Gastrocnemius medialis (tissue), 4 donors: Measurements from ENCODE around the gene OR52B6. TPM values are rescaled to one million over a fixed set of nuclear protein-coding genes. Genes with fewer than 3 reads are reported as not detected.

ENCODE experiments used
- ATAC-seq, 2 donors: fragments of 150-250 bp; one replicate each; pipeline ENCODE4 v1.9.1; 2016
- DNase-seq, 2 donors: peaks; one replicate each; pipeline ENCODE4 v3.0.0-alpha.2; 2019
- H3K27ac ChIP-seq, 4 donors: fragments of 200-600 bp; sonication (generic); 1 replicate in 1 of 4; 2 replicates in 3 of 4; pipeline ENCODE4 v1.5.1; 2016 to 2018; ENCODE audit warnings: mild to moderate bottlenecking in 2 of 4, moderate library complexity in 1 of 4
- H3K27me3 ChIP-seq, 3 donors: fragments of 200-600 bp; sonication (generic) in 2 of 3; 1 replicate in 1 of 3; 2 replicates in 2 of 3; pipeline versions ENCODE4 v1.5.1 to v1.6.0; 2016 to 2019; ENCODE audit warnings: mild to moderate bottlenecking in 1 of 3, moderate library complexity in 1 of 3
- H3K36me3 ChIP-seq, 2 donors: fragments of 200-600 bp; sonication (generic) in 1 of 2; one replicate each; pipeline ENCODE4 v1.5.1; 2017 to 2018
- H3K4me1 ChIP-seq, 2 donors: fragments of 200-600 bp; sonication (generic) in 1 of 2; one replicate each; pipeline ENCODE4 v1.5.1; 2016 to 2017; ENCODE audit warnings: mild to moderate bottlenecking in 2 of 2
- H3K4me3 ChIP-seq, 4 donors: fragments of 200-600 bp; sonication (generic) in 3 of 4; 1 replicate in 1 of 4; 2 replicates in 3 of 4; pipeline ENCODE4 v1.5.1; 2016 to 2019; ENCODE audit warnings: mild to moderate bottlenecking in 2 of 4
- H3K9me3 ChIP-seq, 3 donors: fragments of 200-600 bp; sonication (generic) in 2 of 3; 1 replicate in 1 of 3; 2 replicates in 2 of 3; pipeline ENCODE4 v1.5.1; 2016 to 2019
- CTCF ChIP-seq, 5 experiments: fragments of 450-650 bp in 3 of 5; fragments of 200-600 bp in 2 of 5; sonication (generic) in 2 of 5; IDR thresholded peaks in 4 of 5; conservative IDR thresholded peaks in 1 of 5; 1 replicate in 4 of 5; 2 replicates in 1 of 5; pipeline ENCODE4 v1.5.1; 2016 to 2019; ENCODE audit warnings: antibody characterized with exemption in 5 of 5, mild to moderate bottlenecking in 3 of 5, moderate library complexity in 3 of 5
- POLR2A ChIP-seq, 2 donors: fragments of 450-650 bp; IDR thresholded peaks; one replicate each; pipeline ENCODE4 v1.6.1; 2017; ENCODE audit warnings: antibody characterized with exemption in 2 of 2, mild to moderate bottlenecking in 2 of 2, moderate library complexity in 2 of 2
- in situ Hi-C, 4 donors: fragments of 200-750 bp; cut with MboI; loops; one replicate each; pipeline versions ENCODE4 v1.15.0 to v1.8.0; 2017; ENCODE audit warnings: low sequenced_read_pairs in 4 of 4
- intact Hi-C: fragments of 100-400 bp; cut with DNase I; formaldehyde crosslinking; loops from one replicate; pipeline ENCODE4 v1.15.1; 2023; ENCODE audit warnings: low total_unique reads
- total RNA-seq, 4 donors: library from RNA; depleted of rRNA; stranded (reverse); fragments of >200 nt; gene quantifications; one replicate each; pipeline versions ENCODE4 v1.1.0 to v1.2.3, GENCODE V29; 2016

The OR52B6 gene
- total RNA-seq, 4 donors from 2014 or later: not detected

- H3K27me3 ChIP-seq: no peaks in the 10 kb centered on the region
- no peak for DNase-seq
- no peak for ATAC-seq
- intact Hi-C loops (no loop called here), in situ Hi-C loops (no loop called here)
- no peaks in the 10 kb centered on the region for H3K4me1 ChIP-seq
- H3K36me3 ChIP-seq: no peaks in the 10 kb centered on the region
- no peaks in the 10 kb centered on the region for H3K9me3 ChIP-seq
- no peak overlapping the region for H3K4me3 ChIP-seq
- TF ChIP-seq POLR2A (IDR thresholded peaks at IDR 0.05) (no peak), CTCF (IDR thresholded peaks at IDR 0.05 in 4 of 5, conservative IDR thresholded peaks at IDR 0.05 in 1 of 5) (no peak)
- H3K27ac ChIP-seq: no peak overlapping the region
These were observed 28.1 kb downstream of the OR52B6 start for GRCh38 chr11:5608808-5609207.

GRCh38 chr11:5610446-5610845 is 29.8 kb downstream of the OR52B6 start:
- ATAC-seq (no peak), DNase-seq (no peak)
- no peaks in the 10 kb centered on the region for H3K27me3 ChIP-seq
- no peak for TF ChIP-seq POLR2A (IDR thresholded peaks at IDR 0.05)
- TF ChIP-seq CTCF (IDR thresholded peaks at IDR 0.05 in 4 of 5, conservative IDR thresholded peaks at IDR 0.05 in 1 of 5): no peak
- no peak overlapping the region for H3K4me3 ChIP-seq
- intact Hi-C loops (no loop called here), in situ Hi-C loops (no loop called here)
- H3K4me1 ChIP-seq: no peaks in the 10 kb centered on the region
- no peak overlapping the region for H3K27ac ChIP-seq
- H3K36me3 ChIP-seq: no peaks in the 10 kb centered on the region
- no peaks in the 10 kb centered on the region for H3K9me3 ChIP-seq

DNA sequence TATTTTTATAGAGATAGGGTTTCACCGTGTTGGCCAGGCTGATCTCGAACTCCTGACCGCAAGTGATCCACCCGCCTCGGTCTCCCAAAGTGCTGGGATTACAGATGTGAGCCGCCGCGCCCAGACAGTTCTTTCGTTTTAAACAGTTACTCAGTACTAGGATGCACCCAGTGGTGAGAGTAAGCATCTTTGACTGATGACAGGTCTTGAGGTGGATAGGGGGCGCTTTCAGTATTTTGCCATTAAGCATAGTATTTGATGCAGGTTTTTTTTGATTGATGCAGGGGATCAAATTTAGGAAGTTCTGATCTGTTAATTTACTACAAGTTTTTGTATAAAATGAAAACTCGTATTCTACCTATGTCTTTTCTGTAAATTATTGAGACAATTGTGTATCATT is 30.9 kb downstream of the OR52B6 start:
- Histone ChIP-seq H3K27me3 (no peaks in the 10 kb centered on the region), H3K4me1 (no peaks in the 10 kb centered on the region), H3K36me3 (no peaks in the 10 kb centered on the region), H3K9me3 (no peaks in the 10 kb centered on the region), H3K4me3 (no peak overlapping the region), H3K27ac (no peak overlapping the region)
- no peak for TF ChIP-seq POLR2A (IDR thresholded peaks at IDR 0.05)
- no peak for DNase-seq
- ATAC-seq: no peak
- in situ Hi-C loops: no loop called here
- intact Hi-C loops: no loop called here

GRCh38 chr11:5618807-5619206 is 38.1 kb downstream of the OR52B6 start:
- Histone ChIP-seq H3K4me1 (no peaks in the 10 kb centered on the region), H3K9me3 (no peaks in the 10 kb centered on the region), H3K36me3 (no peaks in the 10 kb centered on the region), H3K27me3 (no peaks in the 10 kb centered on the region), H3K27ac (no peak overlapping the region), H3K4me3 (no peak overlapping the region)
- TF ChIP-seq CTCF (IDR thresholded peaks at IDR 0.05 in 4 of 5, conservative IDR thresholded peaks at IDR 0.05 in 1 of 5) (no peak), POLR2A (IDR thresholded peaks at IDR 0.05) (no peak)
- DNase-seq (no peak), ATAC-seq (no peak)
- intact Hi-C loops: no loop called here
- in situ Hi-C loops: no loop called here

DNA sequence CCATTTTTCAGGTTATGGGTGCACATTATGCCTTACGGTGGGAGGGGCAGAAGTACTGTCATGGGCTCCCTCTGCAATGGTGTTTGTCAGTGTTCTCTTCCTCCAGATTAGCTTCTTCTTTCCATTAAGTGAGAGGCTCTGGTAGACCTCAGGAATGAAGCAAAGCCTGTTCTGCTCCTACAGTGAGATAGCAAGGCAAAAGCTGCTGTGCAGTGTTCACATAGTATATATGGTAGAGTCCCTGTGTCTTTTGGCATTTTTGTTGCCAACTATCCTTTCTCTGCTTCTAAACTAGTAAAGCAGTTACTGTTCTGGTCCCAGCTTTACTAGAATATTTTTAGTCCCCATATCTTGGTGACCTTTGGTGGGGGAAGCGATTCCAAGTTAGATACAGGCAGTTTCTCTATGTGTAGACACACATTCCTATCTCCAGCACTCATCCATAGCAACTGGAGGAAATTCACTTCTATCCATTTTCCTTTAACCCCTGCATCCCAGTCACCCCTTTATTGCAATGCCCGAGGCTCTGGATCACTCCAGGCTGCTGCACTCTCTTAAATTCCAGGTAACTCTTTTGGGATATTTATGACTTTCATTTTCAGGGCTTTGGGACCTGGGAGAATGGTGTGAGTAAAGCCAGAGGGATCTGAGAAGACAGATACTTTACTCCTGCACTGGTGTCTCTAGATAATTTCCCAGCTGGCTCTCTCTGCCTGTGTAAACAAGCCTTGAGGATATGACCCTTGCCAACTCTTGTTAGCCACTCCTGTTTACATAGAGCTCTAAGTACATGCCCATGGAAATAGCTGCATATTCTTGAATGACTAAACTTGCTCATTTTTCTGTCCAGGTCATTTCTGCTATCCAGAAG is 40.2 kb downstream of the OR52B6 start:
- Histone ChIP-seq H3K4me1 (peaks cover 3 to 6% of the 10 kb centered on the region in 2 donors), H3K4me3 (no peak overlapping the region), H3K27ac (no peak overlapping the region), H3K9me3 (no peaks in the 10 kb centered on the region), H3K36me3 (no peaks in the 10 kb centered on the region), H3K27me3 (no peaks in the 10 kb centered on the region)
- no peak for TF ChIP-seq POLR2A (IDR thresholded peaks at IDR 0.05)
- TF ChIP-seq CTCF (IDR thresholded peaks at IDR 0.05 in 4 of 5, conservative IDR thresholded peaks at IDR 0.05 in 1 of 5): no peak
- intact Hi-C loops: no loop called here
- no peak for ATAC-seq
- no peak for DNase-seq
- in situ Hi-C loops: no loop called here
